SK-N-SH (cell line): Measurements from ENCODE around the gene ANKRD12. TPM values are rescaled to one million over a fixed set of nuclear protein-coding genes. Genes with fewer than 3 reads are reported as not detected.

ENCODE experiments used
- CTCF ChIA-PET: fragments of 300-600, 350-600 bp; formaldehyde crosslinking; extraction: SDS; loops from one replicate; lab custom pipeline; 2021; lab: Yijun Ruan, JAX
- POLR2A ChIA-PET: fragments of 350-600 bp; sonication (Branson Sonifier 250); formaldehyde crosslinking; extraction: SDS; loops from one replicate; lab custom pipeline; 2020; ENCODE audit warnings: antibody characterized with exemption, inconsistent platforms; lab: Yijun Ruan, JAX
- DNase-seq: peaks from one replicate; pipeline ENCODE4 v3.0.0; 2012
- H2AFZ ChIP-seq: fragments of 200-600 bp; sonication (generic); 2 replicates; pipeline ENCODE4 v1.8.1; 2016; ENCODE audit warnings: antibody characterized with exemption, mild to moderate bottlenecking, low read depth
- H3F3A ChIP-seq: fragments of 200-600 bp; sonication (generic); replicated peaks from 2 replicates; pipeline ENCODE3; 2016; ENCODE audit warnings: antibody characterized with exemption, mild to moderate bottlenecking; ENCODE audit not compliant: insufficient read depth
- H3K27ac ChIP-seq, 2 experiments: fragments of 200-500 bp in 1 of 2; fragments of 200-600 bp in 1 of 2; sonication (Bioruptor generic) in 1 of 2; sonication (generic), shearing (Covaris generic) in 1 of 2; 2 replicates each; pipeline versions ENCODE4 v1.5.1 to v1.6.1; 2014 to 2016; ENCODE audit warnings: low read depth in 2 of 2, inconsistent platforms in 1 of 2, low read length in 1 of 2, mild to moderate bottlenecking in 1 of 2, mixed read lengths in 1 of 2
- H3K27me3 ChIP-seq: fragments of 200-600 bp; sonication (generic), shearing (Covaris generic); 2 replicates; pipeline ENCODE4 v1.6.1; 2016; ENCODE audit warnings: mixed run types; ENCODE audit not compliant: insufficient read depth
- H3K36me3 ChIP-seq, 2 experiments: fragments of 200-500 bp in 1 of 2; fragments of 200-600 bp in 1 of 2; sonication (Bioruptor generic) in 1 of 2; sonication (generic) in 1 of 2; replicated peaks in 1 of 2; 2 replicates each; pipeline versions ENCODE3 to v1.5.1; 2014 to 2016; ENCODE audit warnings: low read length in 1 of 2, mild to moderate bottlenecking in 1 of 2; ENCODE audit not compliant: insufficient read depth in 2 of 2, control insufficient read depth in 1 of 2
- H3K4me1 ChIP-seq, 2 experiments: fragments of 200-500 bp in 1 of 2; fragments of 200-600 bp in 1 of 2; sonication (Bioruptor generic) in 1 of 2; sonication (generic), shearing (Covaris generic) in 1 of 2; 2 replicates each; pipeline versions ENCODE4 v1.5.1 to v1.6.1; 2014 to 2016; ENCODE audit warnings: low read depth in 1 of 2, low read length in 1 of 2, mixed run types in 1 of 2; ENCODE audit not compliant: insufficient read depth in 2 of 2, control insufficient read depth in 1 of 2
- H3K4me2 ChIP-seq: fragments of 200-600 bp; sonication (generic), shearing (Covaris generic); 2 replicates; pipeline ENCODE4 v1.6.1; 2017; ENCODE audit warnings: mixed run types
- H3K4me3 ChIP-seq, 2 experiments: fragments of 200-500 bp in 1 of 2; fragments of 200-600 bp in 1 of 2; sonication (Bioruptor generic) in 1 of 2; sonication (generic), shearing (Covaris generic) in 1 of 2; 2 replicates each; pipeline versions ENCODE4 v1.5.1 to v1.8.1; 2014 to 2016; ENCODE audit warnings: low read depth in 2 of 2, inconsistent platforms in 1 of 2, low read length in 1 of 2, mild to moderate bottlenecking in 1 of 2, mixed read lengths in 1 of 2, moderate library complexity in 1 of 2
- H3K79me2 ChIP-seq: fragments of 200-600 bp; sonication (generic); 2 replicates; pipeline ENCODE4 v1.8.1; 2017; ENCODE audit warnings: mild to moderate bottlenecking; ENCODE audit not compliant: insufficient read depth
- H3K9ac ChIP-seq: fragments of 200-600 bp; sonication (generic); 2 replicates; pipeline ENCODE4 v1.6.1; 2017; ENCODE audit warnings: mixed run types
- H3K9me2 ChIP-seq: fragments of 200-600 bp; sonication (generic); 2 replicates; pipeline ENCODE4 v1.6.1; 2017; ENCODE audit warnings: mixed run types
- H3K9me3 ChIP-seq: fragments of 200-600 bp; sonication (generic); 2 replicates; pipeline ENCODE4 v1.6.1; 2017; ENCODE audit warnings: mixed run types, mild to moderate bottlenecking, moderate library complexity
- H4K20me1 ChIP-seq: fragments of 200-600 bp; sonication (generic); 2 replicates; pipeline ENCODE4 v1.6.1; 2017; ENCODE audit warnings: mild to moderate bottlenecking, mixed run types; ENCODE audit not compliant: insufficient read depth
- ELF1 ChIP-seq: IDR thresholded peaks from 2 replicates; pipeline ENCODE4 v1.4.0; 2012
- EP300 ChIP-seq, 2 experiments: IDR thresholded peaks; 2 replicates each; pipeline versions ENCODE4 v1.4.0 to v1.6.1; 2012; ENCODE audit warnings: borderline replicate concordance in 1 of 2, low read depth in 1 of 2, low read length in 1 of 2
- FOSL2 ChIP-seq: IDR thresholded peaks from 2 replicates; pipeline ENCODE4 v1.4.0; 2012; ENCODE audit warnings: low read depth, mild to moderate bottlenecking, moderate library complexity, borderline replicate concordance
- GABPA ChIP-seq: IDR thresholded peaks from 2 replicates; pipeline ENCODE4 v1.4.0; 2012; ENCODE audit warnings: low read depth, mild to moderate bottlenecking
- MAX ChIP-seq: IDR thresholded peaks from 2 replicates; pipeline ENCODE4 v1.4.0; 2012; ENCODE audit warnings: low read depth
- MEF2A ChIP-seq: IDR thresholded peaks from 2 replicates; pipeline ENCODE4 v1.4.0; 2012; ENCODE audit warnings: low read depth, borderline replicate concordance
- NFIC ChIP-seq: IDR thresholded peaks from 2 replicates; pipeline ENCODE4 v1.4.0; 2012; ENCODE audit warnings: borderline replicate concordance
- POLR2AphosphoS5 ChIP-seq: IDR thresholded peaks from 2 replicates; pipeline ENCODE4 v1.6.1; 2012; ENCODE audit warnings: low read depth, low read length
- RCOR1 ChIP-seq: fragments of 150-350 bp; IDR thresholded peaks from 2 replicates; pipeline ENCODE4 v1.6.1; 2017; ENCODE audit warnings: antibody characterized with exemption, low read length
- REST ChIP-seq: IDR thresholded peaks from 2 replicates; pipeline ENCODE4 v1.6.1; 2012; ENCODE audit warnings: mild to moderate bottlenecking, low read depth, low read length, moderate library complexity
- RFX5 ChIP-seq: IDR thresholded peaks from 2 replicates; pipeline ENCODE4 v1.6.1; 2012; ENCODE audit warnings: mild to moderate bottlenecking, improper control_type of control experiment, low read length
- RXRA ChIP-seq: IDR thresholded peaks from 2 replicates; pipeline ENCODE4 v1.4.0; 2012; ENCODE audit warnings: low read depth, mild to moderate bottlenecking, borderline replicate concordance
- SIN3A ChIP-seq: IDR thresholded peaks from 2 replicates; pipeline ENCODE4 v1.6.1; 2012; ENCODE audit warnings: low read depth, mild to moderate bottlenecking, low read length, moderate library complexity, borderline replicate concordance
- SMC3 ChIP-seq: IDR thresholded peaks from 2 replicates; pipeline ENCODE4 v1.6.1; 2012; ENCODE audit warnings: low read depth, low read length, improper control_type of control experiment
- TEAD4 ChIP-seq: IDR thresholded peaks from 2 replicates; pipeline ENCODE4 v1.4.0; 2012; ENCODE audit warnings: mild to moderate bottlenecking, borderline replicate concordance; ENCODE audit not compliant: insufficient read depth
- USF1 ChIP-seq: IDR thresholded peaks from 2 replicates; pipeline ENCODE4 v1.4.0; 2012; ENCODE audit warnings: low read depth, borderline replicate concordance
- WGBS: methylation state at CpG from one replicate; pipeline ENCODE4 v1.1.6; 2017; ENCODE audit warnings: low lambda C conversion rate; 5-methylcytosine and 5-hydroxymethylcytosine counted together
- polyA plus RNA-seq, 3 experiments: library from polyadenylated mRNA; depleted of rRNA; stranded (reverse); fragments of >200 nt; gene quantifications; 2 replicates each; pipeline ENCODE4 v1.2.3, GENCODE V29; 2012

Gene ANKRD12
- polyA plus RNA-seq, 1 of the 3 experiments (the other 2 are of a cell fraction), result 1.3 TPM

- TF ChIP-seq REST, result no peak
- no peak for TF ChIP-seq RXRA
- TF ChIP-seq USF1, result no peak
Measured at GRCh38 chr18:9100796-9101195, 35.8 kb upstream of the ANKRD12 start (continued).

- H3K36me3 ChIP-seq, result peaks cover 8 to 13% of the 10 kb centered on the region in 2 experiments
- H3K9me2 ChIP-seq, result no peaks in the 10 kb centered on the region
- peaks cover 6 to 21% of the 10 kb centered on the region in 2 experiments; a peak in 2 of 4 replicates for H3K4me1 ChIP-seq
- H3K4me3 ChIP-seq, result peak overlapping the region; percentile 70 to 84
- H3K4me2 ChIP-seq, result peak overlapping the region; percentile 87
- H2AFZ ChIP-seq, result peak overlapping the region; percentile 88
- H3K9me3 ChIP-seq, result no peaks in the 10 kb centered on the region
- peak overlapping the region; percentile 91 for H3K9ac ChIP-seq
- POLR2A ChIA-PET, result interaction anchor here (1.3 to 2.9 kb wide), 2 partner anchors 12 to 35 kb away, joined by 3 to 21 read pairs; partner anchors contain the start of gene ANKRD12
- H3K27me3 ChIP-seq, result no peaks in the 10 kb centered on the region
- CTCF ChIA-PET, result interaction anchor here (1.4 to 2.4 kb wide), 2 partner anchors 28 to 447 kb away, joined by 3 to 13 read pairs; no protein-coding TSS in a partner anchor
- H4K20me1 ChIP-seq, result peaks cover 35% of the 10 kb centered on the region
- under 1% methylated on average over 17 of the region's 17 CpGs for WGBS
- H3K27ac ChIP-seq, result peak overlapping the region; percentile 88 to 93
- peaks cover 13% of the 10 kb centered on the region for H3F3A ChIP-seq
- H3K79me2 ChIP-seq, result peaks cover 44% of the 10 kb centered on the region
- TF ChIP-seq NFIC, result no peak
- peak; percentile 66 for TF ChIP-seq POLR2AphosphoS5
- TF ChIP-seq ELF1, result peak; percentile 59
- no peak for TF ChIP-seq MAX
- TF ChIP-seq MEF2A, result no peak
- TF ChIP-seq RCOR1, result no peak
- no peak for TF ChIP-seq RFX5
- TF ChIP-seq TEAD4, result no peak
- no peak for TF ChIP-seq RXRA
- TF ChIP-seq EP300 (IDR thresholded peaks at IDR 0.05; ENCODE audit: borderline replicate concordance in 1 of 2, low read depth in 1 of 2, low read length in 1 of 2), result peak in 1 of 2 experiments; percentile 16; a peak in 1 of 4 replicates
- TF ChIP-seq GABPA, result peak; percentile 73
- no peak for TF ChIP-seq SMC3
- TF ChIP-seq SIN3A, result no peak
- TF ChIP-seq FOSL2, result no peak
- TF ChIP-seq USF1, result no peak
- 0 out of 2 replicates have a peak, but pooled peaks have one; percentile 17 for TF ChIP-seq REST
- DNase-seq, result peak; percentile 66
Measured at GRCh38 chr18:9101730-9102507, 34.7 kb upstream of the ANKRD12 start.
